A673 (cell line): ENCODE results near the gene HBE1.

Source experiments
- CTCF ChIP-seq: fragments of 300-800, 200-600 bp; sonication (generic); conservative IDR thresholded peaks from 2 replicates; pipeline ENCODE4 v1.5.1; 2017; ENCODE audit warnings: low read depth, mild to moderate bottlenecking, antibody characterized with exemption, low read length, moderate library complexity, mixed read lengths
- EZH2 ChIP-seq: fragments of 200-600 bp; sonication (generic); IDR thresholded peaks from 2 replicates; pipeline ENCODE4 v1.6.1; 2017; ENCODE audit warnings: borderline replicate concordance, low read depth, mild to moderate bottlenecking, mixed read lengths, antibody characterized with exemption, low read length; ENCODE audit not compliant: poor library complexity, severe bottlenecking

GRCh38 chr11:5277807-5278382 is 8.2 kb upstream of the HBE1 start:
- TF ChIP-seq CTCF: no peak
- TF ChIP-seq EZH2: no peak
